SK-N-SH treated with all-trans-retinoic acid at 6 μM for 48 hours (cell line): Measurements from ENCODE around the gene RUNDC3A.

Experiments
- ARNTL ChIP-seq: fragments of 450-650 bp; formaldehyde crosslinking; IDR thresholded peaks from 2 replicates; pipeline ENCODE4 v1.5.0; 2020; ENCODE audit warnings: low read depth, mild to moderate bottlenecking, moderate library complexity, borderline replicate concordance
- BACH2 ChIP-seq: fragments of 250-450 bp; sonication (Bioruptor Pico); IDR thresholded peaks from 2 replicates; pipeline ENCODE4 v1.9.0; 2021; ENCODE audit warnings: mild to moderate bottlenecking, borderline replicate concordance
- CSDC2 ChIP-seq: fragments of 250-450 bp; sonication (Bioruptor Pico); IDR thresholded peaks from 2 replicates; pipeline ENCODE4 v1.5.0; 2020; ENCODE audit warnings: mild to moderate bottlenecking, moderate library complexity
- GLIS3 ChIP-seq: fragments of 250-450 bp; sonication (Bioruptor Pico); IDR thresholded peaks from 2 replicates; pipeline ENCODE4 v1.5.0; 2020; ENCODE audit warnings: mild to moderate bottlenecking, moderate library complexity
- ISL1 ChIP-seq: fragments of 250-450 bp; sonication (Bioruptor Pico); IDR thresholded peaks from 2 replicates; pipeline ENCODE4 v2.1.2; 2022; ENCODE audit warnings: mild to moderate bottlenecking, moderate library complexity
- PPARA ChIP-seq: fragments of 250-450 bp; sonication (Bioruptor Pico); IDR thresholded peaks from 2 replicates; pipeline ENCODE4 v1.5.0; 2020; ENCODE audit warnings: mild to moderate bottlenecking, borderline replicate concordance
- RARB ChIP-seq: fragments of 250-450 bp; sonication (Bioruptor Pico); IDR thresholded peaks from 2 replicates; pipeline ENCODE4 v1.8.0; 2021; ENCODE audit warnings: mild to moderate bottlenecking, moderate library complexity
- TOX ChIP-seq: fragments of 250-450 bp; sonication (Bioruptor Pico); IDR thresholded peaks from 2 replicates; pipeline ENCODE4 v1.8.0; 2021; ENCODE audit warnings: mild to moderate bottlenecking, moderate library complexity, borderline replicate concordance
- ZFP30 ChIP-seq: fragments of 450-650 bp; formaldehyde crosslinking; IDR thresholded peaks from 2 replicates; pipeline ENCODE4 v1.5.0; 2022; ENCODE audit warnings: mild to moderate bottlenecking, moderate library complexity
- ZNF565 ChIP-seq: fragments of 450-650 bp; formaldehyde crosslinking; conservative IDR thresholded peaks from 2 replicates; pipeline ENCODE4 v1.5.0; 2020; ENCODE audit warnings: low read depth, mild to moderate bottlenecking, moderate library complexity
- TF ChIP-seq, protein P1 (sequence below): fragments of 250-450 bp; sonication (Bioruptor Pico); IDR thresholded peaks from 2 replicates; pipeline ENCODE4 v1.5.0; 2020; ENCODE audit warnings: mild to moderate bottlenecking, moderate library complexity
- TF ChIP-seq, protein P2 (sequence below): fragments of 250-450 bp; sonication (Bioruptor Pico); IDR thresholded peaks from 2 replicates; pipeline ENCODE4 v1.8.0; 2020; ENCODE audit warnings: mild to moderate bottlenecking, moderate library complexity, borderline replicate concordance
- TF ChIP-seq, protein P3 (sequence below): fragments of 250-450 bp; sonication (Bioruptor Pico); IDR thresholded peaks from 2 replicates; pipeline ENCODE4 v1.8.0; 2021; ENCODE audit warnings: low read depth, mild to moderate bottlenecking, moderate library complexity, borderline replicate concordance

DNA sequence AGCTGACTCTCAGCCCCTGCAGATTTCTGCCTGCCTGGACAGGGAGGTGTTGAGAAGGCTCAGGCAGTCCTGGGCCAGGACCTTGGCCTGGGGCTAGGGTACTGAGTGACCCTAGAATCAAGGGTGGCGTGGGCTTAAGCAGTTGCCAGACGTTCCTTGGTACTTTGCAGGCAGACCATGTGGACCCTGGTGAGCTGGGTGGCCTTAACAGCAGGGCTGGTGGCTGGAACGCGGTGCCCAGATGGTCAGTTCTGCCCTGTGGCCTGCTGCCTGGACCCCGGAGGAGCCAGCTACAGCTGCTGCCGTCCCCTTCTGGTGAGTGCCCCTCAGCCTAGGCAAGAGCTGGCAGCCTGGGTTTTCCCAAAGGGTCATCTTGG is 40.6 kb downstream of the RUNDC3A start:
- TF ChIP-seq RARB (CRISPR knock-in tag) (no peak), ZFP30 (CRISPR knock-in tag) (no peak), BACH2 (CRISPR knock-in tag) (no peak), TOX (CRISPR knock-in tag) (no peak), ARNTL (no peak), GLIS3 (CRISPR knock-in tag) (no peak), PPARA (CRISPR knock-in tag) (no peak), ISL1 (CRISPR knock-in tag) (no peak), CSDC2 (CRISPR knock-in tag) (no peak), ZNF565 (CRISPR knock-in tag) (no peak)
- TF ChIP-seq, protein P1, sequence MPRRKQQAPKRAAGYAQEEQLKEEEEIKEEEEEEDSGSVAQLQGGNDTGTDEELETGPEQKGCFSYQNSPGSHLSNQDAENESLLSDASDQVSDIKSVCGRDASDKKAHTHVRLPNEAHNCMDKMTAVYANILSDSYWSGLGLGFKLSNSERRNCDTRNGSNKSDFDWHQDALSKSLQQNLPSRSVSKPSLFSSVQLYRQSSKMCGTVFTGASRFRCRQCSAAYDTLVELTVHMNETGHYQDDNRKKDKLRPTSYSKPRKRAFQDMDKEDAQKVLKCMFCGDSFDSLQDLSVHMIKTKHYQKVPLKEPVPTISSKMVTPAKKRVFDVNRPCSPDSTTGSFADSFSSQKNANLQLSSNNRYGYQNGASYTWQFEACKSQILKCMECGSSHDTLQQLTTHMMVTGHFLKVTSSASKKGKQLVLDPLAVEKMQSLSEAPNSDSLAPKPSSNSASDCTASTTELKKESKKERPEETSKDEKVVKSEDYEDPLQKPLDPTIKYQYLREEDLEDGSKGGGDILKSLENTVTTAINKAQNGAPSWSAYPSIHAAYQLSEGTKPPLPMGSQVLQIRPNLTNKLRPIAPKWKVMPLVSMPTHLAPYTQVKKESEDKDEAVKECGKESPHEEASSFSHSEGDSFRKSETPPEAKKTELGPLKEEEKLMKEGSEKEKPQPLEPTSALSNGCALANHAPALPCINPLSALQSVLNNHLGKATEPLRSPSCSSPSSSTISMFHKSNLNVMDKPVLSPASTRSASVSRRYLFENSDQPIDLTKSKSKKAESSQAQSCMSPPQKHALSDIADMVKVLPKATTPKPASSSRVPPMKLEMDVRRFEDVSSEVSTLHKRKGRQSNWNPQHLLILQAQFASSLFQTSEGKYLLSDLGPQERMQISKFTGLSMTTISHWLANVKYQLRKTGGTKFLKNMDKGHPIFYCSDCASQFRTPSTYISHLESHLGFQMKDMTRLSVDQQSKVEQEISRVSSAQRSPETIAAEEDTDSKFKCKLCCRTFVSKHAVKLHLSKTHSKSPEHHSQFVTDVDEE (CRISPR knock-in tag), result no peak
- TF ChIP-seq, protein P2, sequence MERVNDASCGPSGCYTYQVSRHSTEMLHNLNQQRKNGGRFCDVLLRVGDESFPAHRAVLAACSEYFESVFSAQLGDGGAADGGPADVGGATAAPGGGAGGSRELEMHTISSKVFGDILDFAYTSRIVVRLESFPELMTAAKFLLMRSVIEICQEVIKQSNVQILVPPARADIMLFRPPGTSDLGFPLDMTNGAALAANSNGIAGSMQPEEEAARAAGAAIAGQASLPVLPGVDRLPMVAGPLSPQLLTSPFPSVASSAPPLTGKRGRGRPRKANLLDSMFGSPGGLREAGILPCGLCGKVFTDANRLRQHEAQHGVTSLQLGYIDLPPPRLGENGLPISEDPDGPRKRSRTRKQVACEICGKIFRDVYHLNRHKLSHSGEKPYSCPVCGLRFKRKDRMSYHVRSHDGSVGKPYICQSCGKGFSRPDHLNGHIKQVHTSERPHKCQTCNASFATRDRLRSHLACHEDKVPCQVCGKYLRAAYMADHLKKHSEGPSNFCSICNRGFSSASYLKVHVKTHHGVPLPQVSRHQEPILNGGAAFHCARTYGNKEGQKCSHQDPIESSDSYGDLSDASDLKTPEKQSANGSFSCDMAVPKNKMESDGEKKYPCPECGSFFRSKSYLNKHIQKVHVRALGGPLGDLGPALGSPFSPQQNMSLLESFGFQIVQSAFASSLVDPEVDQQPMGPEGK (CRISPR knock-in tag), result no peak
- TF ChIP-seq, protein P3, sequence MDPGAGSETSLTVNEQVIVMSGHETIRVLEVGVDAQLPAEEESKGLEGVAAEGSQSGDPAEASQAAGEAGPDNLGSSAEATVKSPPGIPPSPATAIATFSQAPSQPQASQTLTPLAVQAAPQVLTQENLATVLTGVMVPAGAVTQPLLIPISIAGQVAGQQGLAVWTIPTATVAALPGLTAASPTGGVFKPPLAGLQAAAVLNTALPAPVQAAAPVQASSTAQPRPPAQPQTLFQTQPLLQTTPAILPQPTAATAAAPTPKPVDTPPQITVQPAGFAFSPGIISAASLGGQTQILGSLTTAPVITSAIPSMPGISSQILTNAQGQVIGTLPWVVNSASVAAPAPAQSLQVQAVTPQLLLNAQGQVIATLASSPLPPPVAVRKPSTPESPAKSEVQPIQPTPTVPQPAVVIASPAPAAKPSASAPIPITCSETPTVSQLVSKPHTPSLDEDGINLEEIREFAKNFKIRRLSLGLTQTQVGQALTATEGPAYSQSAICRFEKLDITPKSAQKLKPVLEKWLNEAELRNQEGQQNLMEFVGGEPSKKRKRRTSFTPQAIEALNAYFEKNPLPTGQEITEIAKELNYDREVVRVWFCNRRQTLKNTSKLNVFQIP (CRISPR knock-in tag), result no peak
